NCI-H345 (cell line): ENCODE measurements around the gene HDAC1.
"Not testable (repeated sequence)": the region's sequence is repeated elsewhere in the genome, so short reads cannot be mapped to it uniquely, and the experiment has no call there.

Experiments
- DNase-seq: peaks from one replicate; lab custom pipeline; 2025; lab: John Stamatoyannopoulos, UW

Gene HDAC1

GRCh38 chr1:32291708-32292538 lies at the start of gene HDAC1:
TSS of gene HDAC1 (plus strand) at chr1:32292083. CDS start at chr1:32292170, 87 bp downstream.
- peak; percentile 96 for DNase-seq

- no peak for DNase-seq
These were observed 49.5 kb upstream of the HDAC1 start for GRCh38 chr1:32242341-32242851.

DNA sequence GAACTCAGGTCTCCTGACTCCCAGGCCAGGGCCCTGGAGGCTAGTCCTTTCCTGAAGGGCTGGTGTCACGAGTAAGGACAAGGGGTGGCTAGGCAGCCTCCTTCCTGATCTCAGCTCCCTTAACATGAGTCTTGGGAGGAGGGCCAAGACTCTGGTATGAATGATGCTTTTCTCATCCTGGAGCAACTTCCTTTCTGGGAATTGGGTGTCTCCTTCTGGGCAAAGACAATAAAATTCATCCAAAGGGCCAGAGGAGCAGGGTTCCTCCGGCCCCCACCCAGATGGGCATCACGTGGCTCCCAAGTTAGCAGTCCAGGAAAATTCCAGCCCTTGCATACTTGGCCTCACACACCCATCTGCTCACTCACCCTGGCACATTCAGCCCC lies 45.0 kb upstream of the HDAC1 start, which contains the start of gene FAM167B:
Gene FAM167B, plus strand, starts transcription at position 335 of the 386 bp plus-strand sequence. CDS start 200 bp downstream, outside the sequence.
- DNase-seq, result no peak

DNA sequence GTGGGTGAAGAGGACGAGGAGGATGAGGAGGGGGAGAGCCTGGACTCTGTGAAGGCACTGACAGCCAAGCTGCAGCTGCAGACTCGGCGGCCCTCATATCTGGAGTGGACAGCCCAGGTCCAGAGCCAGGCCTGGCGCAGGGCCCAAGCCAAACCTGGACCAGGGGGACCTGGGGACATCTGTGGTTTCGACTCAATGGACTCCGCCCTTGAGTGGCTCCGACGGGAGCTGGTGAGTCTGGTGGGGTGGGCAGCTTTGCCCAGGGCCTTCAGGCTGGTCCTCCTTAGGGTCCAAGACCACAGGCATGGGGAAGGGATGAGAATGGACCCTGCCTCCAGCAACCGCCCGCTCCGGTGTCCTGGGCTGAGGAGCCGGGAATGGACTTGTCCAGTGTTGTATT lies 44.4 kb upstream of the HDAC1 start:
- DNase-seq, result no peak

DNA sequence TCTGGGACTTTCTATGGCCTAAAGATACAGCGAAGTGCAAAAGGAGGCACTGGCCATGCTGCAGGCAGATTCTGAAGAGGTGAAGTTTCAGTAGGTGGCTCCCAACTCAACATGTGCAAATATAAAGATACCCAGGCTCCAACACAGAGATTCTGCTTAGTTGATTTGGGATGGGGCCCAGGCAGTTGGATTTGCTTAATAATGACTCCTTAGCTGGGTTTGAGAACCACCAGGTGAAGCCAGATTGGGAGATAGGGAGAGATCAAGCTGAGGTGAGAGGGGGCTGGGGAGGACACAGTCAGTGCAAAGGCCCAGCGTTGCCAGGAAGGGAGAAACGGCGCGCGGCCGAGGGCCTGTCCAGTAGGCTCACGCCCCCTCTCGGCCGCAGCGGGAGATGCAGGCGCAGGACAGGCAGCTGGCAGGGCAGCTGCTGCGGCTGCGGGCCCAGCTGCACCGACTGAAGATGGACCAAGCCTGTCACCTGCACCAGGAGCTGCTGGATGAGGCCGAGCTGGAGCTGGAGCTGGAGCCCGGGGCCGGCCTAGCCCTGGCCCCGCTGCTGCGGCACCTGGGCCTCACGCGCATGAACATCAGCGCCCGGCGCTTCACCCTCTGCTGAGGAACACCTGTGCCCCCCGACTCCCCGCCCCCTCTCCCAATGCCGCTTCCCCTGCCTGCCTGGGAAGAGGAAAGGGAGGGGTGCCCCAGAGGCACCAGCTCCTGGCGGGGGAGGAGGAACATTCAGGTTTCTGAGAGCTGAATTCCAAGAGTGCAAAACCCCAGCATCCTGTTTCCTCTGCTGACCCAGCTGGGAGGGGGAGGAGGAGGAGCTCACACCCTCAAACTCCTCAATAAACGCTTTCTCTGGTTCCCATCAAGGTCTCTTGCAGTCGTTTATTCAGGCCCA lies 43.6 kb upstream of the HDAC1 start:
- peak; percentile 78 for DNase-seq

DNA sequence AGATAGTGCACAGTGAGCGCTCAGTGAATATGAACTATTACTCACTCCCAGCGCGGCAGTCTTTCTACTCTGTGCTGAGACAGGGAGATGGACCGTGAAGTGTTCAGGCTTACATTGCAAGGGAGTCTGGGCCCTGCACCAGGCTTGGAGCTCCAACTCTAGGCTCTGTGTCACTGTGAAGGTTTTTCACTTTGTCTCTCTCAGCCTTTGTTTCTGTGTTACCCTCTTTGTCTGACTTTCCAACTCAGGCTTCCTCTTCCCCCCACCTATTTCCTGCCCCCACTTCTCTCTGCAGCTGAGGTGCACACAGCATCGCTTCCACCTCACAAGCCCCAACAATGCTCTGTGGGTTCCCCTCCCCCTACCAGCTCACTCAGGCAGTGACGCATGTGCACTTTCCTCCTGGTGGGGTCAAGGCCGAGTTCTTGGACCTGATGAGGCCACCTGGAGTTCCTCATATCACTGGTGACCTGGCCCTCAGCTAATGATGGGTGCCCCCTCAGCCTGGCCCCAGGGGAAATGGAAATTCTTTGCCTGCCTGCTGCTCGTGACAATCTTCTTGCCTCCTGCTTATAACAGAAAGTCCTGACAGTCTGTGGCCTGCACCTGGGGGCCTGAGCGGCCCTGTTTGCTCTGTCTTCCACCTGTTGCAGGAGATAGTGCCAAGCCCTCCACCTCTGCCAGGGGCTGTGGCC lies 41.9 kb upstream of the HDAC1 start:
- no peak for DNase-seq

- no peak for DNase-seq
These were observed 40.8 kb upstream of the HDAC1 start, which contains the start of gene LCK for GRCh38 chr1:32250893-32251716. TSS of gene LCK (plus strand) at chr1:32251265. CDS start at chr1:32274330, 23,065 bp downstream.

DNA sequence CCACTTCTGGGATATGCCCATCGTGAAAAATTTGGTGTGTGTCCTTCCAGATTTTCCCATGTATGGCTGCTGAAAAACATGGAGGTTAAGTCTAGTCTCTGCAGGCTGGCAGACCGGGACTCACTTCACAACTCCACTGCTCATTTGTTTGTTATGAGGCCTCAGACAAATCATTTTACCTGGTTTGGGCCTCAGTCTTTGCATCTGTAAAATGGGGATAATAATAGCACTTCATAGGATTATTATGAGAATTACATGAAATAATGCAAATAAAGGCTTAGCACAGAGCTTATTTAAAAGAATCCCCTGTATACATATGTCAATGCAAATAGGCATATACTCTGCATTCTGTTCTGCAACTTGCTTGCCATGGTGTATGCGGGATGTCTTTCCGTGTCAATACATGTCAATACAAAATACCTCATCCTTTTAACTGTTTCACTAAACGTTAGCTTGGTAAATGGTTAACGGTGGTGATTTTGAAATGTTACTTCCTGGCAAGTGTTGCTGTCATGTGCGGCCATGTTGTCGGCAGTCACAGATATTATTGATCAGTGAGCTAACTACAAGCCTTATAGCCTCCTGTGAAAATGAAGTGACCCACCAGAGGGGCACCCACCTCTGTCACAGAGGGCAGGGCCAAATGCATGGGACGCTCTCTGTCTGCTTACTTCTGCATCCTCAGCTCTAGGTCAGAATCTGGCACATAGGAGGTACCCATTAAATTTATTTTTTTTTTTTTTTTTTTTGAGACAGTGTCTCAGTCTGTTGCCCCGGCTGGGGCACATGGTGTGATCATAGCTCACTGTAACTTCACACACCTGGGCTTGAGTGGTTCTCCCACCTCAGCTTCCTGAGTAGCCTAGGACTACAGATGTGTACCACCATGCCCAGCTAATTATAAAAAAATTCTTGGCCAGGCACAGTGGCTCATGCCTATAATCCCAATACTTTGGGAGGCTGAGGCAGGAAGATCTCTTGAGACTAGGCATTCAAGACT lies 36.5 kb upstream of the HDAC1 start:
- no peak for DNase-seq

DNA sequence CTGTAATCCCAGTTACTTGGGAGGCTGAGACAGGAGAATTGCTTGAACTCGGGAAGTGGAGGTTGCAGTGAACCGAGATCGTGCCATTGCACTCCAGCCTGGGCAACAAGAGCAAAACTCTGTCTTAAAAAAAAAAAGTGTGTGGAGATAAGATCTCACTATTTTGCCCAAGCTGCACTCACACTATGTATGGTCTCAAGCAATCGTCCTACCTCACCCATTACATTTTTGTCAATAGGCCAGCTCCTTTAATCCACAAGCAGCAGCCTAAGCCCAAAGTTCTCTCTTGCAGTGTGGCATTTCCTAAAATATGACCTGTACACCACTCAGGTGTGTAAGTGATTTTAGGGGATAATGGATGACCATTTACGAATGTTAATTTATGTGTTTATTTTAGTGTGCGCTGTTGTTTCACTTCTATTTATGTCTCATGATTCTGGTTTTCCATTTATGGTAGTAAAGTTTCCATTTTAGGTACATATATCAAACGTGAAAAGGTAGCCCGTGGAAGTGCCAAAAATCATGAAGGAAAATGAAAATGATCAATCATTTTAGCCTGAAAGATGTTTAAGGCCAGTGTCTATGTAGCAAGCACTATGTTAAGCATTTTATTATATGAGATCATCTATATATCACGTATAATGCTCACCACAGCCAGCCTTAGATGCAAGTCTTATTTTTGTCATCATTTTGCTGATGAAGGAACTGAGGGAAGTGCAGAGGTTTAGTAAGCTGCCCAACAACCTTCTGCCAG lies 35.2 kb upstream of the HDAC1 start:
- DNase-seq, result no peak

DNA sequence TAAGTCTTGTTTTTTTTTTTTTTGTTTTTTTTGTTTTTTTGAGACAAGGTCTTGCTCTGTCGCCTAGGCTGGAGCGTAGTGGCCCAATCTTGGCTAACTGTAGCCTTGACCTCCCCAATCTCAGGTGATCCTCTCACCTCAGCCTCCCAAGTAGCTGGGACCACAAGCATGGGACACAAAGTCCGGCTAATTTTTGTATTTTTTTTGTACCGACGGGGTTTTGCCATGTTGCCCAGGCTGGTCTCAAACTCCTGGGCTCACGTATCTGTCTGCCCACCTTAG lies 34.7 kb upstream of the HDAC1 start:
- DNase-seq, result no peak

- not testable (repeated sequence) for DNase-seq
These were observed 28.7 kb upstream of the HDAC1 start for GRCh38 chr1:32263236-32263593.

DNA sequence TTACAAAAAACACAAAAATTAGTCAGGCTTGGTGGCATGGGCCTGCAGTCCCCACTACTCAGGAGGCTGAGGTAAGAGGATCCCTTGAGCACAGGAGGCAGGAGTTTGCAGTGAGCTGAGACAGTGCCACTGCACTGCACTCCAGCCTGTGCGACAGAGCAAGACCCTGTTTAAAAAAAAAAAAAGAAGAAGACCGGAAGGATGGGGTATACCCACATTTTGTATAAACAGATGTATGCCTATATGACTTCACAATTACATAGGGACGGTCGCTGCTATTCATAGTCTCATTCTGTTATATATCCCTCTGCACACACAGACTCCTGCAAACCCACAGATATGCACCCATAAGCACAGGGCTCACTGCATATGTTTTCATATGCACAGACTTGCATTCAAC lies 28.1 kb upstream of the HDAC1 start:
- no peak for DNase-seq

DNA sequence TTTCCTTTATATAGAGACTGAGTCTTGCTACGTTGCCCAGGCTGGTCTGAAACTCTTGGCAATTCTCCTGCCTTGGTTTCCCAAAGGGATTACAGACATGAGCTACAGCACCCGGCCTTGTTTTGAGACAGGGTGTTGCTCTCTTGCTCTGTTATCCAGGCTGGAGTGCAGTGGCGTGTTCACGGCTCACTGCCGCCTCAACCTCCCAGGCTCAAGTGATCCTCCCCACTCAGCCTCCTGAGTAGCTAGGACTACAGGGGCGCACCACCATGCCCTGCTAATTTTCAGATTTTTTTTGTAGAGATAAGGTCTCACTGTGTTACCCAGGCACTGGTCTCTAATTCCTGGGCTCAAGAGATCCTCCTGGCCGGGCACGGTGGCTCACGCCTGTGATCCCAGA lies 26.0 kb upstream of the HDAC1 start:
- DNase-seq, result no peak

DNA sequence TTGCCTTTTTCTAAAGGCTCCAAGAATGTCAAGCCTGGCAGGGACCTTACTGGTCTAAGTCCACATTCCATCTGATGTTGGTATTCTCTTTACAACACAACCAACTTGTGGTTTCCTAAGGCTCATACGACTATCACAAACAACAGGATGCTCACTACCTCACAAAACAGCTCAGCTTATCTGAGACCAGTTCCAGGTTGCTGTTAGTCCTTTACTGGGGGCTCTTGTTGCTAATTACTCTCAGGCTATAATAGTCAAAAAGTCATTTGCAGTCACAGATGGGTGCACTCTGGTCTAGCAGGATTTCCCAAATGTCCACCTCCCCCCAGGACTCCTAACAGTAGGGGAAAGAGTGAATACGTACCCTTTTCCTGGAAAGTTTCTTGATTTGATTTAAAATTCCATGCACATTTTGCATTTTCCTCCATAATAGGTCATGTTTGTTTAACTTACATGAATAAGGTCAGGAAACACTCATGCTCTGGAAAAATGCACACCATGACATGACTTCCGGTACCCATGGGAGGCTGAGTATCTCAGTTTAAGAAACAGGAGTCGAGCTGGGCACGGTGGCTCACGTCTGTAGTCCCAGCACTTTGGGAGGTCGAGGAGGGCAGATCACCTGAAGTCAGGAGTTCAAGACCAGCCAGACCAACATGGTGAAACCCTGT lies 24.8 kb upstream of the HDAC1 start:
- no peak for DNase-seq

DNA sequence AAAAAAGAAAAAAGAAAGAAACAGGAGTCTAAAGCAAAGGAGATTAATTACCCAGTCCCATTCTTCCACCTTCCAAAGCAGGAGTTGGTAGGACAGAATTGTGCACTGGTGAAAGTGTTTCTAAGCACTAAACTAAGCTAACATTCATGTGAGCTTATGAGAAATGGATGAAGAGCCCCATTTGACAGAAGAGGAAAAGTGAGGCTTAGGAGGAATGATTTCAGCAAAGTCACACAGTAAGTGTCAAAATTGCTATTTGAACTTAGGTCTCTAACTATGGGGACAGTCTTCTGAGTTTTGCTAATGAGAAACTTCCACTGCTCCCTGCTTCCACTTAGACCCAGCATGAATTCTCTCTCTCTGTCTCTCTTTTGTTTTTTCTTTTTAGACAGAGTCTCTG lies 22.1 kb upstream of the HDAC1 start:
- DNase-seq, result no peak

GRCh38 chr1:32272557-32273390 lies 19.1 kb upstream of the HDAC1 start:
- no peak for DNase-seq

DNA sequence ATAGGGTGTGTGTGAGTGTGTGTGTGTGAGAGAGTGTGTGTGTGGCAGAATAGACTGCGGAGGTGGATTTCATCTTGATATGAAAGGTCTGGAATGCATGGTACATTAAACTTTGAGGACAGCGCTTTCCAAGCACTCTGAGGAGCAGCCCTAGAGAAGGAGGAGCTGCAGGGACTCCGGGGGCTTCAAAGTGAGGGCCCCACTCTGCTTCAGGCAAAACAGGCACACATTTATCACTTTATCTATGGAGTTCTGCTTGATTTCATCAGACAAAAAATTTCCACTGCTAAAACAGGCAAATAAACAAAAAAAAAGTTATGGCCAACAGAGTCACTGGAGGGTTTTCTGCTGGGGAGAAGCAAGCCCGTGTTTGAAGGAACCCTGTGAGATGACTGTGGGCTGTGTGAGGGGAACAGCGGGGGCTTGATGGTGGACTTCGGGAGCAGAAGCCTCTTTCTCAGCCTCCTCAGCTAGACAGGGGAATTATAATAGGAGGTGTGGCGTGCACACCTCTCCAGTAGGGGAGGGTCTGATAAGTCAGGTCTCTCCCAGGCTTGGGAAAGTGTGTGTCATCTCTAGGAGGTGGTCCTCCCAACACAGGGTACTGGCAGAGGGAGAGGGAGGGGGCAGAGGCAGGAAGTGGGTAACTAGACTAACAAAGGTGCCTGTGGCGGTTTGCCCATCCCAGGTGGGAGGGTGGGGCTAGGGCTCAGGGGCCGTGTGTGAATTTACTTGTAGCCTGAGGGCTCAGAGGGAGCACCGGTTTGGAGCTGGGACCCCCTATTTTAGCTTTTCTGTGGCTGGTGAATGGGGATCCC lies 18.3 kb upstream of the HDAC1 start:
- DNase-seq, result peak; percentile 80
